ENCODE data around the gene C10orf105.

The C10orf105 gene

DNA sequence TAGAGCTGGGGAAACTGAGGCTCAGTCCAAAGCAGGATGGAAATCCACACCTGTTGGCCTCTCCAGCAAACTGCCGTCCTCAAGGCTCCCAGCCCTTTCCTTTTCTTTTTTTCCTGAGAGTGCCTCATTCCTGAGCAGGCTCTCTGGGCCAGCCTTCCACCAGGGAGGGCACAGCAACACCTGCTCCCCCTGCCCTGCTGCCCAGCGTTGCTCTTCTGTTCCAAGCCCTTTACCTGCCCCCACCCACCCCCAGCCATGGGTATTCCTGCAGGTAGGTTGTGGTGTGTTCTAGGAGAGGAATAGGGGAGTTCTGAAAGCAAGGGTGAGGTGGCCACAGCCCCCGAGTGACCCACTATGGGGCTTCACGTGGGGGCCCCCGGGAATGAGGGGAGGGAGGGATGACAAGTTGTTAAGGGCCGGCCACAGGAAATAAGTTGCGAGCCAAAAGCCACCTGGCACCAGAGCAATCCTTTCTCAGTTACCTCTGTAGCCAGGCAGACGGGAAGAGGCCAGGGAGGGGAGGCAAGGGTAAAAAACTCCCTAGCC, 34.5 kb upstream of the C10orf105 start:
- Histone ChIP-seq H3K36me3 (peaks cover 0 to 81% (median 45%) of the 10 kb centered on the region in 11 experiments; a peak in 13 of 22 replicates), H3K4me3 (peak overlapping the region in 4 of 10 experiments; percentile 14 to 52 (median 41); a peak in 7 of 20 replicates), H3K4me2 (peak overlapping the region; percentile 86 to 99 (median 95)), H3K4me1 (peaks cover 92 to 100% (median 100%) of the 10 kb centered on the region in 10 experiments), H4K20me1 (peaks cover 0 to 11% (median 0%) of the 10 kb centered on the region in 11 experiments; a peak in 4 of 22 replicates), H3K27me3 (peaks cover 0 to 15% (median 0%) of the 10 kb centered on the region in 11 experiments; a peak in 6 of 22 replicates), H3K27ac (peak overlapping the region in 9 of 11 experiments; percentile 58 to 100 (median 99); a peak in 17 of 22 replicates), H3K9me3 (replicated peaks in 1 of 11) (no peaks in the 10 kb centered on the region), H3K9ac (peak overlapping the region in 9 of 11 experiments; percentile 7 to 91 (median 66); a peak in 14 of 22 replicates)
- no peak for TF ChIP-seq Cebpa-rat (IDR thresholded peaks at IDR 0.05)

DNA sequence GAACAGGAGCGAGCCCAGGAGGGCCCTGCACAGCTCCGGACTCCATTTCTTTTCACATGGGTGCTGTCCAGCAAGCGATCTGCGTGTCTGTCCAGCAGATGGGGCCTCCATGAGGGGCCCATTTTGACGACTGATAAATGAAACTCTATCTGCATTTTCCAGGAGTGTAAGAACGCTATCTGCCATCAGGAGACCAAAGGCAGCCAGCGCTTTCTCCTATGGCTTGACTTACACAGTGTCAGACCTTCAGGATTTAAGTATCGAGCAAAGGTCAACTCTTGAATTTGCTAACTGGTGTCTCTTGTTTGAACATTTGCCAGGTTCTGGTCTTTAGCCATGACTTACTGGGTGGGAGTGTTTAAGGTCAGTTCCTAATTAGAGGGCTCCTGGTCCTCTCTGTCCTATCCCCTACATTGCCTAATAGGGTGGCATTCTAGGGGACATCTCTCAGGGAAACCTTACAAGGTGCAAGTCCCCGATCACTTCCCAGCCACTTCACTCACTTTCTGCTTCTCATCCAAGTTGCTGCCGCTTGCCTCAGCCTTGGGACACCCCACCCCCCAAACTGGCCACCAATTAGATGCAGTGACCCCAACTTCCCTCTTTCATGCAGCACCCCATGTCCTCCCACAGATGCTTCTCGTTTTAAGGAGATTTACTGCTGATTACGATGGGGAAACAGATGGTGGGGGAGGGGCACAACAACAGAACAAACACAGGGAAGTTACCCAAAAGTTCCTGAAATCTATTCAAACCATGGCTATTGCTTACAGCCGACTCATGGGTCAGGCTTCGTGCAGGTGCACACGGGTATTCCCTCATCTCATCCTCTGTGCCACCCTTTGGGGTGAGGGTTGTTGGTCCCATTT, 33.7 kb upstream of the C10orf105 start:
- peak in 3 of 11 experiments; percentile 26 to 46 (median 29); a peak in 4 of 22 replicates for TF ChIP-seq Cebpa-rat (IDR thresholded peaks at IDR 0.05)
- Histone ChIP-seq H3K27ac (peak overlapping the region in 10 of 11 experiments; percentile 64 to 100 (median 98); a peak in 18 of 22 replicates), H4K20me1 (peaks cover 0 to 7% (median 0%) of the 10 kb centered on the region in 11 experiments; a peak in 4 of 22 replicates), H3K9me3 (replicated peaks in 1 of 11) (no peaks in the 10 kb centered on the region), H3K4me2 (peak overlapping the region; percentile 86 to 99 (median 95)), H3K9ac (peak overlapping the region in 10 of 11 experiments; percentile 2 to 91 (median 64); a peak in 14 of 22 replicates), H3K36me3 (peaks cover 0 to 74% (median 38%) of the 10 kb centered on the region in 11 experiments; a peak in 13 of 22 replicates), H3K4me1 (peaks cover 97 to 100% (median 98%) of the 10 kb centered on the region in 10 experiments), H3K27me3 (peaks cover 0 to 15% (median 0%) of the 10 kb centered on the region in 11 experiments; a peak in 6 of 22 replicates), H3K4me3 (peak overlapping the region in 4 of 10 experiments; percentile 14 to 52 (median 41); a peak in 7 of 20 replicates)

DNA sequence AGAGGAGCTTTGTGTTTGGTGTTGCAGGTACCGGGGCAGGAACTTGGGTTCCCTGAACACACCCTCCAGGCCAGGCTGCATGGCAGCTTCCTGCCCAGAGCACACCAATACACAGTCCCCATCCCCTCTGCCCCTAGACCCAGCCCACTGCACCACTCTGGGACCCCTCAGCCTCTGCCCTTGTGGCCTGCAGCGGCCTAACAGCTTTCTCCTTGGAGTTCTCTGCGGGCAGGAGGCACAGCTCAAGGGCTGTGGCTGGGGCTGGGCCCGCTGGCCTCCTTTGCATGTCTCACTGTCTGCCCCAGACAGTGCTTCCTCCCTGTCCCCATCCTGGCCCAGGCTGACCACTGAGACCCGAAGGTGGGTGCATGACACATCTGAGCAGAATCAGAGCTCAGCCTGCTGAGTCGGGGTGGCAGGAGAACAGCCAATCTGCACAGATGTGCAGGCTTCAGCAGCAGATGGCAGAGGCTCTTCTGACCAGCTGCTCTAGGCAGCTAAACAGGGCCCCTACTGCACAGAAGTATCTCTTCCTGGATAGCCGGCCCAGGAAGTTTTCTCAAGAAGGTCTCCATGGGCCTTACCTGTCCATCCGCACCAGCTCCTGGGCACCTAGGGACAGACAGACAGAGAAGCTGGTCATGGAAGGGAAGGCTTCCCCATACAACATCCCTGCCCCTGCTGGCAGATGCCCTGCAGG, 33.0 kb upstream of the C10orf105 start:
- peak overlapping the region in 10 of 11 experiments; percentile 2 to 91 (median 64); a peak in 14 of 22 replicates for H3K9ac ChIP-seq
- peak overlapping the region; percentile 86 to 99 (median 95) for H3K4me2 ChIP-seq
- peak overlapping the region in 3 of 10 experiments; percentile 7 to 28 (median 18); a peak in 4 of 20 replicates for H3K4me3 ChIP-seq

DNA sequence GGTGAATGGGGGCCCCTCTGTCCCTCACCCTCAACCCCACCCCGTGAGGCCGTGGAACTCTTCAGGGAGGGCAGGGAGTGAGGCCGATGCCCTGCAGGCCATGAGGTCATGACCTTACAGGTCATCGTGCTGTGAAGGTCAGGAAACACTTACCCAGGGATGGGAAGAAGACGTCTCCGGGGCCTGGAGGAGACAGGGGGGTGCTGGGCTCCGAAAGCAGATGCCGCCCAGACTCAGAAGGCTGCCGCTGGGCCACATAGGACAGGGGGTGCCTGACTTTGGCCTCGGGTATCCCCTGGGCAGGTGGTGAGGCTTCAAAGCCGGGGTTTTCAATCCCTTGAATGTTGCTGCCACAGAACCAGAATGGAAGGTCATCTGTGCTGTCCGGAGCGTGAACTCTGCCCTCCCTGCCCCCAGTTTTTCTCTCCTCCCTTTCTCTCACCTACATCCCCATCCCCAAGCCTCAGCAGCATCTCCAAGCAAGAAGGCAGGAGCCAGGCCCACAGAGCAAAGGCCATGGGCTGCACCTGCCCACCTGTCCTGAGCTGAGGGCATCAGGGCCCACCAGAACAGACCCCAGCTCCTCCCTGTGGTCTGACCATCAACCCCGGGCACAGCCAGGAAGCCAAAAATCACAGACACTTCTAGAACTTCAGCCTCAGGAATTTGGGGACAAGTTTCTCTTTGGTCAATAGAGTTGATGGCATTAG, 32.1 kb upstream of the C10orf105 start:
- H3K27ac ChIP-seq: peak overlapping the region; percentile 5 to 100 (median 98); a peak in 18 of 22 replicates
- H3K4me1 ChIP-seq: peaks cover 97 to 100% (median 99%) of the 10 kb centered on the region in 10 experiments
- H3K27me3 ChIP-seq: peaks cover 0 to 15% (median 0%) of the 10 kb centered on the region in 11 experiments; a peak in 6 of 22 replicates
- H3K4me2 ChIP-seq: peak overlapping the region; percentile 86 to 99 (median 95)
- TF ChIP-seq Cebpa-rat (IDR thresholded peaks at IDR 0.05): no peak
- H3K36me3 ChIP-seq: peaks cover 0 to 64% (median 32%) of the 10 kb centered on the region in 11 experiments; a peak in 13 of 22 replicates
- no peaks in the 10 kb centered on the region for H4K20me1 ChIP-seq
- H3K4me3 ChIP-seq: peak overlapping the region in 3 of 10 experiments; percentile 7 to 18 (median 17); a peak in 2 of 20 replicates
- H3K9ac ChIP-seq: peak overlapping the region in 9 of 11 experiments; percentile 38 to 91 (median 73); a peak in 11 of 22 replicates
- no peaks in the 10 kb centered on the region for H3K9me3 ChIP-seq (replicated peaks in 1 of 11)

More for the DNA sequence above, 33.0 kb upstream of the C10orf105 start:
- no peak for TF ChIP-seq Cebpa-rat (IDR thresholded peaks at IDR 0.05)
- peaks cover 0 to 3% (median 0%) of the 10 kb centered on the region in 11 experiments; a peak in 1 of 22 replicates for H4K20me1 ChIP-seq
- peak overlapping the region in 10 of 11 experiments; percentile 64 to 100 (median 98); a peak in 18 of 22 replicates for H3K27ac ChIP-seq
- peaks cover 0 to 15% (median 0%) of the 10 kb centered on the region in 11 experiments; a peak in 6 of 22 replicates for H3K27me3 ChIP-seq
- H3K36me3 ChIP-seq: peaks cover 0 to 67% (median 32%) of the 10 kb centered on the region in 11 experiments; a peak in 13 of 22 replicates
- H3K4me1 ChIP-seq: peaks cover 97 to 100% (median 99%) of the 10 kb centered on the region in 10 experiments
- no peaks in the 10 kb centered on the region for H3K9me3 ChIP-seq (replicated peaks in 1 of 11)

DNA sequence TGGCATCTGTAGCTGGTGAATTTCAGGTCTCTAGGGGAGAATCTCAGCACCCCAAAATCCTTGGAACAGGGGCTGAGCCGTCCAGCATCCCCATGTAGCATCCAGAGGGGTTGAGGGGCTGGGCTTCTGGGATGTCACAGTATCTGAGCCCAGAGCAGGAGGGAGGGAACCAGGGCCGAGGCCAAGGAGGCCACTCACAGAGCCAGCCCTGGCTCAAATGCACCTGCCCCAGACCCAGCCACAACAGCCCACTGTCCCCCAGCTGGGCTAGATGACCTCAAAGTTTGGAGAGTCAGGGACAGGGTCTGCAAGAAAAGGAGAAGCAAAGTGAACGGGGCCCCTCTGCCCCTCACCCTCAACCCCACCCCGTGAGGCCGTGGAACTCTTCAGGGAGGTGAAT, 31.4 kb upstream of the C10orf105 start:
- Histone ChIP-seq H3K27me3 (peaks cover 0 to 12% (median 0%) of the 10 kb centered on the region in 11 experiments; a peak in 6 of 22 replicates), H3K36me3 (peaks cover 0 to 62% (median 32%) of the 10 kb centered on the region in 11 experiments; a peak in 13 of 22 replicates), H3K4me3 (peak overlapping the region in 5 of 10 experiments; percentile 6 to 63 (median 37); a peak in 10 of 20 replicates), H3K4me2 (peak overlapping the region; percentile 86 to 99 (median 95)), H3K27ac (peak overlapping the region; percentile 44 to 100 (median 98); a peak in 21 of 22 replicates), H4K20me1 (no peaks in the 10 kb centered on the region), H3K4me1 (peaks cover 97 to 100% (median 99%) of the 10 kb centered on the region in 10 experiments), H3K9ac (peak overlapping the region; percentile 58 to 94 (median 80); a peak in 21 of 22 replicates), H3K9me3 (replicated peaks in 1 of 11) (no peaks in the 10 kb centered on the region)
- no peak for TF ChIP-seq Cebpa-rat (IDR thresholded peaks at IDR 0.05)

DNA sequence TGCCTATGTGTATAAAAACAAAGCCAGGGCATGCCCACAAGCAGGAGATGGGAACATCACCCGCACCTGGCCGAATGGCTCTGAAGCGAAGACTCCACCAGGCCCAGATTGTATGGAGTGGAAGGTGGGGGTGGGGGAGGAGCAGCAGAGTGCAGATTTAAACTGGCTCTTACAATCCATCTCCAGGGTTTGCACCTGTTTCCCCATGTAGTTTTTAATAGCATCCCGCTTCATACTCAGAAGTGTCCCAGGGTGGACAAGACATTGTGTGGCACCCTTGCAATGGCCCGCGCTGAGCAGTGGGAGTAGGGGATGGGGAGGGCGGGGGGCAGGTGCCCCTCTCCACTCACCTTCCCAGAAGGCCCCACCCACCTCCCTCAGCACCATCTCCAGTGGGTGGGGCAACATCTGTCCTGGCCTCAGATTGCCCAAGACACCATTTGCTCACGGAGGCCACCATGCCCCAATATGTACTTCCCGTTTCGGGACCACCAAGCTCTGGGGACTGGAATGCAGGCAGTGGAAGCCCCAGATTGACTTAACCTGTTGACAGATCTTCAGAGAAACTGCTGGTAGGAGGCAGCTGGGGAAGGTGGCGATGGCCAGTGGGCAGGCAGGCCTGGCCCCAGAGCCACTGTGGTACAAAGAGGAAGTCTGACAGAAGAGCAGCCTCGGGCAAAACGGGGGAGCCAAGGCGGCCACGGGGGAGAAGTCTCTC, 30.7 kb upstream of the C10orf105 start:
- peak overlapping the region; percentile 44 to 100 (median 98); a peak in 21 of 22 replicates for H3K27ac ChIP-seq

More for the DNA sequence above, 30.7 kb upstream of the C10orf105 start:
- H4K20me1 ChIP-seq: no peaks in the 10 kb centered on the region
- peaks cover 0 to 56% (median 28%) of the 10 kb centered on the region in 11 experiments; a peak in 13 of 22 replicates for H3K36me3 ChIP-seq
- H3K9me3 ChIP-seq (replicated peaks in 1 of 11): no peaks in the 10 kb centered on the region
- H3K9ac ChIP-seq: peak overlapping the region; percentile 67 to 94 (median 84); a peak in 21 of 22 replicates
- peaks cover 0 to 7% (median 0%) of the 10 kb centered on the region in 11 experiments; a peak in 5 of 22 replicates for H3K27me3 ChIP-seq
- peaks cover 97 to 100% (median 98%) of the 10 kb centered on the region in 10 experiments for H3K4me1 ChIP-seq
- H3K4me2 ChIP-seq: peak overlapping the region; percentile 86 to 99 (median 95)
- peak in 9 of 11 experiments; percentile 42 to 87 (median 81); a peak in 15 of 22 replicates for TF ChIP-seq Cebpa-rat (IDR thresholded peaks at IDR 0.05)
- peak overlapping the region in 5 of 10 experiments; percentile 36 to 63 (median 41); a peak in 10 of 20 replicates for H3K4me3 ChIP-seq
